HG03280 (cell line): Measurements from ENCODE around the gene CDCA5.

Experiments used
- ATAC-seq: cut with Tn5 transposase; IDR thresholded peaks from one replicate; pipeline ENCODE4 v1.9.1; 2021; ENCODE audit warnings: mild to moderate bottlenecking, moderate library complexity; ENCODE audit not compliant: unreplicated experiment

The CDCA5 gene

GRCh38 chr11:65083834-65084597, at the start of gene CDCA5, which contains the start of gene ZFPL1:
Gene CDCA5, minus strand, starts transcription at chr11:65084040. Its CDS starts 62 bp downstream, at chr11:65083978.
Gene ZFPL1, plus strand, starts transcription at chr11:65084222. Its CDS starts 477 bp downstream, at chr11:65084699.
- peak; percentile 89 for ATAC-seq

- no peak for ATAC-seq
Measured at GRCh38 chr11:65132988-65133700, 49.3 kb upstream of the CDCA5 start.

- ATAC-seq: no peak
Measured at GRCh38 chr11:65132238-65132987, 48.6 kb upstream of the CDCA5 start.

GRCh38 chr11:65131895-65132237, 48.0 kb upstream of the CDCA5 start:
- ATAC-seq: no peak

GRCh38 chr11:65131417-65131776, 47.6 kb upstream of the CDCA5 start:
- ATAC-seq: no peak

GRCh38 chr11:65130631-65131416, 47.0 kb upstream of the CDCA5 start:
- ATAC-seq: no peak

- no peak for ATAC-seq
Measured at GRCh38 chr11:65129649-65130441, 46.0 kb upstream of the CDCA5 start.

GRCh38 chr11:65128182-65129145, 44.6 kb upstream of the CDCA5 start:
- ATAC-seq: no peak

GRCh38 chr11:65127473-65128181, 43.8 kb upstream of the CDCA5 start:
- no peak for ATAC-seq

- ATAC-seq: no peak
Measured at GRCh38 chr11:65126624-65127274, 42.9 kb upstream of the CDCA5 start.

- no peak for ATAC-seq
Measured at GRCh38 chr11:65125197-65126056, 41.6 kb upstream of the CDCA5 start.

- ATAC-seq: no peak
Measured at GRCh38 chr11:65124480-65125196, 40.8 kb upstream of the CDCA5 start.

- ATAC-seq: peak; percentile 68
Measured at GRCh38 chr11:65121865-65122696, 38.2 kb upstream of the CDCA5 start, which contains the start of the genes FAU and MRPL49. Gene FAU, minus strand, starts transcription at chr11:65122134. Its CDS starts 321 bp downstream, at chr11:65121813. Gene MRPL49, plus strand, starts transcription at chr11:65122321. Its CDS starts 26 bp downstream, at chr11:65122347.

- ATAC-seq: no peak
Measured at GRCh38 chr11:65121447-65121864, 37.6 kb upstream of the CDCA5 start.

GRCh38 chr11:65120831-65121230, 37.0 kb upstream of the CDCA5 start:
- ATAC-seq: no peak
